Chondrocyte (in vitro differentiated cells): Measurements from ENCODE around the gene ANAPC2. TPM values are rescaled to one million over a fixed set of nuclear protein-coding genes. Genes with fewer than 3 reads are reported as not detected.
A peak's percentile ranks its signal among the peaks of the same experiment; 100 is the strongest.

Experiments used
- DNase-seq: peaks from one replicate; pipeline ENCODE4 v3.0.0; 2021; ENCODE audit warnings: mixed read lengths, low spot score
- H3K27ac Mint-ChIP-seq: one replicate; pipeline ENCODE4 v1.8.0; 2021; ENCODE audit warnings: mild to moderate bottlenecking, moderate library complexity, mixed read lengths; ENCODE audit not compliant: unreplicated experiment
- H3K27me3 Mint-ChIP-seq: 2 replicates; pipeline ENCODE4 v1.8.0; 2021; ENCODE audit warnings: low read depth, mixed read lengths
- H3K36me3 Mint-ChIP-seq: 2 replicates; pipeline ENCODE4 v1.8.0; 2021; ENCODE audit warnings: low read depth, mixed read lengths
- H3K4me1 Mint-ChIP-seq: 2 replicates; pipeline ENCODE4 v1.8.0; 2021; ENCODE audit warnings: low read depth, mild to moderate bottlenecking, mixed read lengths
- H3K4me3 Mint-ChIP-seq: one replicate; pipeline ENCODE4 v1.8.0; 2021; ENCODE audit warnings: mild to moderate bottlenecking, moderate library complexity, mixed read lengths; ENCODE audit not compliant: unreplicated experiment
- H3K9me3 Mint-ChIP-seq: 2 replicates; pipeline ENCODE4 v1.8.0; 2021; ENCODE audit warnings: low read depth, mixed read lengths
- CTCF ChIP-seq: fragments of 200-600 bp; sonication (generic); IDR thresholded peaks from 2 replicates; pipeline ENCODE4 v1.5.0; 2021; ENCODE audit warnings: antibody characterized with exemption, mild to moderate bottlenecking, moderate library complexity
- total RNA-seq: library from RNA; stranded (reverse); gene quantifications from 3 replicates; pipeline ENCODE4 v1.2.1, GENCODE V29; 2021

ANAPC2 gene
- total RNA-seq, 1 donor from 2014 or later, result 41.0 TPM

- DNase-seq, result no peak
- no peak overlapping the region for H3K27ac Mint-ChIP-seq
- H3K36me3 Mint-ChIP-seq, result peaks cover 3% of the 10 kb centered on the region
- no peaks in the 10 kb centered on the region for H3K27me3 Mint-ChIP-seq
- H3K4me3 Mint-ChIP-seq, result no peak overlapping the region
- peaks cover 34% of the 10 kb centered on the region for H3K4me1 Mint-ChIP-seq
- no peak for TF ChIP-seq CTCF
- H3K9me3 Mint-ChIP-seq, result no peaks in the 10 kb centered on the region
Observed at GRCh38 chr9:137192448-137192780, 4.1 kb upstream of the ANAPC2 start.

DNA sequence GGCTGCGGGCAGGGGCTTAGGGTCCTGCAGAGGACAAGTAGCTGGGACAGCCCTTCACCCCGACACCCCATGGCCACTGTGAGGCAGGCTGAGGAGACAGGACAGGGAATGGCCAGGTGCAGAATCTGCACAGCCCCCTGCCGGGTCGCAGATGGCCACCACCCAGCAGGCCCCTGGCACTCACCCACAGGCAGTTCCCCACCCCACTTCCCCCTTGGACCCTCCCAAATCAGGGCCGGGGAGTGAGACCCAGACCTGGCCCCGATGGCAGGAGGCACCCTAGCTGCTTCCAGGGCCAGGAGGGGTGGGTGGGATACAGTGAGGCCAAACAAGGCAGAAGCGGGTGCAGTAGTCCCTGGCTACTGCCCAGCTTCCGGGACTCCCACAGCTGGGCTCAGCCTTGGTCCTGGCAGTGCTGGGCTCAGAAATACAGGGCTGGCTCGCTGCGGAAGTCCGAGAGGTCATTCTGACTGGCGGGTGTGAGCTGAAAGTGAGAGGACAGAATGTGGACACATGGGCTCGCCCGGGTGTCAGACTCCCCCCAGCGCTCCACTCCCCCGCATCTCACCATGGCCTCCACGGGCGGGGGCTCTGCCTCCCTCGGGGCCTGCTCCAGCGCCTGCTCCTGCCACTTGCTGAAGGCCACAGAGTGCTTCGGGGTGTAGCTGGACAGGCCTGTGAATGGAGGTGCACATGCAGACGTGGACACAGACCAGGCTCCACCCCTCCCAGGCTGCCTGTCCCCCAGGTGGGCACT, 3.5 kb upstream of the ANAPC2 start:
- no peak overlapping the region for H3K27ac Mint-ChIP-seq
- DNase-seq, result no peak
- no peak for TF ChIP-seq CTCF

GRCh38 chr9:137191245-137191644, 2.9 kb upstream of the ANAPC2 start:
- Mint-ChIP-seq H3K4me1 (peaks cover 39% of the 10 kb centered on the region), H3K36me3 (peaks cover 3% of the 10 kb centered on the region), H3K9me3 (no peaks in the 10 kb centered on the region), H3K27me3 (no peaks in the 10 kb centered on the region), H3K27ac (peak overlapping the region; percentile 49), H3K4me3 (peak overlapping the region; percentile 57)
- no peak for DNase-seq
- TF ChIP-seq CTCF, result no peak

More for the DNA sequence above, 3.5 kb upstream of the ANAPC2 start:
- H3K4me1 Mint-ChIP-seq, result peaks cover 35% of the 10 kb centered on the region
- H3K27me3 Mint-ChIP-seq, result no peaks in the 10 kb centered on the region
- H3K36me3 Mint-ChIP-seq, result peaks cover 3% of the 10 kb centered on the region
- H3K9me3 Mint-ChIP-seq, result no peaks in the 10 kb centered on the region
- H3K4me3 Mint-ChIP-seq, result no peak overlapping the region

DNA sequence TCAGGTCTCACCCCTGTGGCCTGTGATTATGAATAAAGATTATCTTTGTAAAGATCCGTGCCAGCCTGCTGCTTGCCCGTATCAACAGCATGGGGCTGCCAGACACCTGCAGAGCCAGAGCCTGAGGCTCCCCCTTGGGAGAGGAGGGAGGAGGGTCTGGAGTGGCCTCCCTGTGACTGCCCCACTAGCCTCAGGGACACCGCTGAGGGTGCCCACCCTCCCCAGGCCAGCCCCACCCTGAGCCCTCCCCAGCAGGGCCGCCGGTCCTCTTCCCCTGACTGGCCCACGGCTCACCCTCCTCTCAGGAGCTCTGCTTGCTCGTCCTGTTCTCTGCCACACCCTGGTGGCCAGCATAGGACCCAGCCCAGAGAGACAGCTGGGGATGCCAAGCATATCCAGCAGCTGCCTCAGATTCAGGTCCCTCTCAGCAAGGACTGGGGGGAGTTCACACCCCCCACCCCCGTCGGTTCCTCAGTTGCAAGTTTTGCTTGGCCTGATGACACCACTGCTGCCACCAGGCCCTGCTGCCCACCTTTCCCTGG, 2.0 kb upstream of the ANAPC2 start:
- H3K4me3 Mint-ChIP-seq, result peak overlapping the region; percentile 94
- peaks cover 4% of the 10 kb centered on the region for H3K36me3 Mint-ChIP-seq
- TF ChIP-seq CTCF, result no peak
- H3K27ac Mint-ChIP-seq, result peak overlapping the region; percentile 49
- H3K4me1 Mint-ChIP-seq, result peaks cover 40% of the 10 kb centered on the region
- no peaks in the 10 kb centered on the region for H3K27me3 Mint-ChIP-seq
- DNase-seq, result no peak
- no peaks in the 10 kb centered on the region for H3K9me3 Mint-ChIP-seq

- H3K4me1 Mint-ChIP-seq, result peaks cover 36% of the 10 kb centered on the region
- H3K4me3 Mint-ChIP-seq, result peak overlapping the region; percentile 94
- H3K36me3 Mint-ChIP-seq, result peaks cover 4% of the 10 kb centered on the region
- DNase-seq, result no peak
- no peaks in the 10 kb centered on the region for H3K9me3 Mint-ChIP-seq
- no peaks in the 10 kb centered on the region for H3K27me3 Mint-ChIP-seq
- TF ChIP-seq CTCF, result no peak
- H3K27ac Mint-ChIP-seq, result peak overlapping the region; percentile 96
Observed at GRCh38 chr9:137189297-137190295, 1.2 kb upstream of the ANAPC2 start.
